ENCODE results near the gene PHOSPHO1.

PHOSPHO1 gene

DNA sequence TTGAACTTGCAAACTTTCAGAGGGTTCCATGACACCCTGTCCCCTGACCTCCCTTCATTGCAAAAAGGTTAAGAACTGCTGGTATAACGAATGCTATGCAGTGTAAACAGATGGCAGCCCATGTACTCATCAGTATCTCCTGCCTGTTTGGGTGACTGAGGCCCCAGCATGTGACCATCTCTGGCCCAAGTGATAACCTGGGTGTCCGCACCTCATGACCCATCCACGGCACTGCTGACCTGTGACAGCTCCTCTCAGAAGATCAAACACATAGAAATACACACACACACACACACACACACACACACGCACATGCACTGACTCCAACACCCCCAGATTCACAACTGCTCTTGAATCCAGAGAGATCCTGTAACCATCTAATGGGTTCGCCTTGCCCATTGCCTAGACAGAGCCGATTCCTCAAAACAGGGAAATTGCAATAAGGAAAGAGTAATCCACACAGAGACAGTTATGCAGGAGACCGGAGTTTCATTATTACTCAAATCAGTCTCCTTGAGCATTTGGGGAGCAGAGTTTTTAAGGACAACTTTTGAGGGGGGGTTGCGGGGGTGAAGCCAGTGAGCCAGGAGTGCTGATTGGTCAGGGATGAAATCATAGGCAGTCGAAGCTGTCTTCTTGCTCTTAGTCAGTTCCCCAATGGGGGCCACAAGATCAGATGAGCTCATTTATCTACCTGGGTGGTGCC lies 11.3 kb upstream of the PHOSPHO1 start:
- DNase-seq = no peak

DNA sequence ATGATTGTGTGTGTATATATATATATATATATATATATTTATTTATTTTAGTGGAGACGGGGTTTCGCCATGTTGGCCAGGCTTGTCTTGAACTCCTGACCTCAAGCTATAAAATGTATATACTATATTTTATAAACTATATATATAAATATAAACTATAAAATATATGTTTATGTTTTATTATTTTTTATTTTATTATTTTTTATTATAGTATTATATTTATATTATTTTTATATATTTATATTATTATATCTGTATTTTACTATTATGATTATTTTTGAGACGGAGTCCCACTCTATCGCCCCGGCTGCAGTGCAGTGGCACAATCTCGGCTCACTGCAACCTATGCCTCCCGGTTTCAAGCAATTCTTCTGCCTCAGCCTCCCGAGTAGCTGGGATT lies 10.5 kb upstream of the PHOSPHO1 start:
- no peak for DNase-seq

DNA sequence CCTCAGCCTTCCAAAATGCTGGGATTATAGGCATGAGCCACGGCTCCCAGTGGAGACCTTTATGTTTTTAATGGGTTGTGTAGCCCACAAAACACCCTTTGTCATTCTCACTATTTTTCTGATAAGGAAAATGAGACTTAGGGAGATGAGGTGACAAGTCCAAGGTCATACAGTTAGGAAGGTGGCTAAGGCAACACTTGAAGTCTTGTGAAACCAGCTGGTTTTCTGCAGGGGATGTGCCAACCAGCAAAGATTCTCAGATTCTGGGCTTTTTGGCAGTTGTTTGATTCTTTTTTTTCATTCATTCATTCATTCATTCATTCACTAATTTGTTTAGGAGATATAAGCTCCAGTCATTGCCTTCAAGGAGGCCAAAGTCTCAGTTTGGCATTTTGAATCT lies 10.0 kb upstream of the PHOSPHO1 start:
- DNase-seq = no peak

DNA sequence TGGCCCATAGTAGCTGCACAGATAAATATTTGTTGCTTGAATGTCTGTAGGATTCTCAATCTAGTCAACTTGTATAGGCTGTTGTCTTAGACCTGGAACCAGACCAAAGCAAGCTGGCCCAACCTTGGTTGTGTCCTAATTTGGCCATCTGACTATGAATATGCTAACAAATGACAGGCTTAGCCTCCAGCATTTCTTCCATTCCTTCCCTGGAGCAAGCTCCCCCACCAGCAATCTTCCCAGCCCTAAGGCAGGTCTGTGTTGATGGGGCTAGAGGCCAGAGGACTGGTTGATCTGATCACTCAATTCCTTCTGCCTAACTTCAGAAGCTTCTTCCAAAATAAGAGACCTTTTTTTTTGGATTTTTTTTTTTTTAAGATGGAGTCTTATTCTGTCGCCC lies 9.4 kb upstream of the PHOSPHO1 start:
- no peak for DNase-seq

DNA sequence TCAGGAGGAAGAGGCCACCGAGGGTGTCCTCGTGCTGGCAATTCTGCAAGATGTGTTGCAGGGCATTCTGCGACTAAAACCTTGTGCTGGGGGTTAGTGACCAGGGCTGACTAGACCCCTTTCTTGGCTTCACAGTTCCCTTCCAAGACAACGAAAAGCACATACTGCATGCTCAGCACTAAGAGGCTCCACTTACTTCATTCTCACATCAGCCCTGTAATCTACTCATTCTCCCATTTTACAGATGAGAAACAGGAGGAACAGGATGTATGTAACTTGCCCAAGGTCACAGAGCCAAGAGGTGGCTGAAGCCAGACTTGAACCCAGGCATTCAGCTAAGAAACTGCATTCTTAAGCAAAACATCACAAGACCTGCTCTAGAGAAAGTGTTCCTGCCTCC lies 5.3 kb upstream of the PHOSPHO1 start:
- DNase-seq = no peak

DNA sequence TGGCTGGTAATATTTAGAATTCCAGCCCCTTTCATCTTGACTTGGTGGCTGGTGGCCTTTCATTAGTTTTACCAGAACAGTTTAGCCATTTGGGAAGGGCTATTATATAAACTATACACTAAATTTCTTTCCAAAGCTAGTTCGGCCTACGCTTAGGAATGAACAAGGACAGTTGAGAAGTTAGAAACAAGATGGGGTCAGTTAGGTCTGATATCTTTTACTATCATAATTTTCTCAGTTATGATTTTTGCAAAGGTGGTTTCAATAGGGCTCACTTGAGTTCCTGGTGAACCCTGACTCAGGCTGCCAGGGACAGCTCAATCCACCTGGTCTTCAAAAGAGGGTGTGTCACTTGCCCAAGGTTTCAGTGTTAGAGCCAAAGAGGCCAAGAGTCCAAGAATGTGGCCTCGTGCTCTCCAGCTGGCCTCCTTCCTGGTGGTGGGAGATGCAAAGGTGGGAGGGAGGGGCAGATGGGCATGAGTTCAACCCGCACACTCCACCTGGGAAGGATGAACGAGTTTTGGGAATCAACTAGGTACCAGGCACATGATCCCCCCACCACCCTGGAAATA lies 4.0 kb upstream of the PHOSPHO1 start:
- DNase-seq = no peak

DNA sequence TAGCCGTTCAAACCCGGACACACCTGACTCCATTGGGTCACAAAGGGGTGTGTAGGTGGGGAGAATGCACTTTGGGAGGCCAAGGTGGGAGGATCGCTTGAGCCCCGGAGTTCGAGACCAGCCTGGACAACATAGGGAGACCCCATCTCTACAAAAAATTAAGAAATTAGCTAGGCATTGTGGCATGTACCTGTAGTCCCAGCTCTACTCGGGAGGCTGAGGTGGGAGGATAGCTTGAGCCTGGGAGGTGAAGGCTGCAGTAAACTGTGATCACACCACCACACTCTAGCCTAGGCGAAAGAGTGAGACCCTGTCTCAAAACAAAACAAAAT lies 942 bp upstream of the PHOSPHO1 start:
- DNase-seq = no peak

DNA sequence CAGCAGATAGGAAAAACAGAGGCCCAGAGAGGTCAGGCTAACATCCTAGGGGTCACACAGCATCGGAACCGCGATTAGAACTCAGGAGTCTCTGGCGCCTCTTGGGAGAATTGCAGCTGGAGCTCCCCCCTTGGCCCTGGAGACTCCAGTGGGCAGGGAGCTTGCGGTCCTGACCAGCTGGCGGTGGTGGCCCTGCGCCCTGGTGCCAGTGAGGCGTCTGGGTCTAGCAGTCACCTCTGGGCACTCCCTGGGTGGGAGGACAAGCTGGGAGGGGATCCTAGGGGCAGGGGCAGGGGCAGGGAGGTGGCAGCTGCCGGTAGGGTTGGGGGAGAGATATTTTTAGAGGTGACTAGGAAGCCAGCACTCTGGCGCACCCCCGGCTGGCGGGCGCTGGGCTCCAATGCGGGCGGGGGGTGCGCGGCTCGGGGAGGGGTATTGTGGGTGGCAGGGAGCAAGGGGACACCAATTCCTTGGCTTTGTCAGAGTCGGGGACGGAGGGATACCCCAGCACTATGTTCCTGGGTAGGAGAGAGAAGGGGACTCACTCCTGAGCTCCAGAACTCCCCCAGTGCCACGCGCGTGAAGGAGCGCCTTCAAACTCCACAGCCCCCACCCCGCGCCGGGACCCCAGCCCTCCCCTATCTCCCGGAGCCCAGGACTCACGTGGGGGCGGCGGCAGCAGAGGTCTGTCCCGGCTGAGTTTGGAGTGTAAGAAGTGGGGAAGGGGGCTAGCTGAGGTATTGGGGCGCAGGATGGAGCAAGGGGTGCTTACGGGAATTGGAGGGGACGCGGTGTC lies 584 bp downstream of the PHOSPHO1 start:
- no peak for DNase-seq

DNA sequence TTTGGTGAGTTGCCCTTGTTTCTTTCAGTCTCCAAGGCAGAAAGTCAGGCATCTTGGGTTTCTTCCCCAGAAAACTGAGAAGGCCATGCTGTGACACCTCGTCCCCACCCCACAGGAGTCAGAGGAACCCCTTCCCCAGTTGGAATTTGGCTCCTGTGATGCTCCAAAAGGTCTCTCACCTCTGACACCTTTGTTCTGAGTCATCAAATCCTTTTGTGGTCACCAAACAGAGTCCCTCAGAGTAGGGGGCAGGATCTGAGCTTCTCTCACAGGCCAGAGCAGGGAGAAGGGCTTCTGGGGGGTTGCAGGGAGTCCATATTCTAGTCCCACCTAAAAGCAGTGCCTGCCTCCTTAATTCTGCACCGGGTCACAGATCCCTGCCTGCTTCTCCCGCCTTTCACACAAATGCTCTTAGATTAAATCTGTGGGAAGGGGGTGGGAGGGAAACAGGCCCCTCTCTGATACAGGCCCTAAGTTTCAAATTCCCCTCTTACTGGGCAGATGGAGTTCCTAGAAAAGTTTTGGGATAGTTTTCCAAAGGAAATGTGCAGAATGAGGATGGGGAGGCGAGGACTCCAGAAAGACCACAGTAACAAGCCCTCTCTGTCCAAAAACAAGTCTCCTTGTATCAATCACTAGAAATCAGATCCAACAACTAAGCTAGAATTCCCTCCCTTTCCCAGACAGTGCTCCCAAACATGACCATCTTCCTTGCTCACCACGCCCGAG lies 1.3 kb downstream of the PHOSPHO1 start:
- no peak for DNase-seq

DNA sequence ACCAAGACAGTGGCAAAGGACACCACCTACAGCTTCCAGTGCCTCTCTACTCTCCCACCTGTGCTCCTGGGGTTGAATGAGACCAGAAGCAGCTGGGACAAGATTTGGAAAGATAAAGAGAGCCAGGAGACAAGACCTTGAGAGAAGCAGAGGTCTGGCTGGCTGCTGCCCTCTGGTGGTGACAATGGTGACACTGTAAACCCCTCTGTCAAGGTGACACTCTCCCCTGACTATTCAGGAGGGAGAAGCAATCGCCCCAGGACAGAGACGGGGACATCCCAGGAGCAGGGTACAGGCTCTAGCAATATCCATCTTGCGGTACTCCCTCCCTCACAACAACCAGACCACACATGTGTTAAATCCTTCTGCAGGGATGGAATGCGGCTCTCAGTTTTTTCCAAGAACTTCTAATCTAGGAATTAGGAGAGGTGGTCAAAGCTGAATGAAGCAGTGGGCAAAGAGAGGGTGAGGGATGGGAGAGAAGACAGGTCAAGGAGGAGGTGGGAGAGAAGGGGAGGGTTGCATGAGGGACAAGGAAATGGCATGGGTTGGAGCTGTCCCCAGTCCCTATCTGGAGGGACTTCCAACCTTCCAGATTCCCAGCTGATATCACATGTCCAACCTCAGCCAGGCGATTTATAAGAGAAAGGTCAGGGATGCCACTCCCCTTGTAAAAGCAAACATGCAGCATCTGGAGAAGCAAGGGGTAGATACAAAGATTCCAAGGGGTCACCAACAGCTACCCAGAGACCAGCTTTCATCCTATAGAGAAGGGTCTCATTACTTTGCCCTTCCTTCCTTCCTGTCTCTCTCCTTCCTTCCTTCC lies 2.9 kb downstream of the PHOSPHO1 start:
- DNase-seq = peak; percentile 28

DNA sequence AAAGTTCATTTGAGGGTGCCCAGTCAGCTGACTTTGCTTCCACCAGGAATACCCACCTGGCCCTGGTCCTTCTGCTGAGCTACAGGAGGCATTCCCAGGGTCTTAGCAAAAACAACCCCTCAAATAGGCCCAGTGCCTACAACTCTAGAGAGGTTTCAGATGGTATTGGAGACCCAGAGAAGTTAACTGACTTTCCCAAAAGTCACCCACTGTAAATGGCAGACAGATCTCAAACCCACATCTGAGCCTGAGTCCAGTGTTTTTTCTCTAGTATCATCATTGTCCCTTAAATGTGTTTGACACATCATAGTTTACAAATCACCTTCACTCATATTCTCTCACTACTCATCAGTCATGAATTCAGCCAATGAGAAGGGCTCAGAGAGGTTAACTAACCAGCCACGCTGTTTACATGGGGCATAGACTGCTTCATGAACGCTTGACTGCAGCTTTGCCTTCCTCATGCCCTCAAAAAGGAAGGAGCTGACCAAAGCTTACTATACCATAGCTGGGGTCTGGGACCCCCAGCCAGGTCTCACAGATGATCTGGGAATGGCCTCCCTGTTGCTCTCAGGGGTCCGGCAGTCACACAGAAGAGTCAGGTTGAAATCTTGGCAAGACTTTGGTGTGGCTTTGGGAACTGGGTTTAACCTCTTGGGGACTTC lies 3.7 kb downstream of the PHOSPHO1 start:
- no peak for DNase-seq

DNA sequence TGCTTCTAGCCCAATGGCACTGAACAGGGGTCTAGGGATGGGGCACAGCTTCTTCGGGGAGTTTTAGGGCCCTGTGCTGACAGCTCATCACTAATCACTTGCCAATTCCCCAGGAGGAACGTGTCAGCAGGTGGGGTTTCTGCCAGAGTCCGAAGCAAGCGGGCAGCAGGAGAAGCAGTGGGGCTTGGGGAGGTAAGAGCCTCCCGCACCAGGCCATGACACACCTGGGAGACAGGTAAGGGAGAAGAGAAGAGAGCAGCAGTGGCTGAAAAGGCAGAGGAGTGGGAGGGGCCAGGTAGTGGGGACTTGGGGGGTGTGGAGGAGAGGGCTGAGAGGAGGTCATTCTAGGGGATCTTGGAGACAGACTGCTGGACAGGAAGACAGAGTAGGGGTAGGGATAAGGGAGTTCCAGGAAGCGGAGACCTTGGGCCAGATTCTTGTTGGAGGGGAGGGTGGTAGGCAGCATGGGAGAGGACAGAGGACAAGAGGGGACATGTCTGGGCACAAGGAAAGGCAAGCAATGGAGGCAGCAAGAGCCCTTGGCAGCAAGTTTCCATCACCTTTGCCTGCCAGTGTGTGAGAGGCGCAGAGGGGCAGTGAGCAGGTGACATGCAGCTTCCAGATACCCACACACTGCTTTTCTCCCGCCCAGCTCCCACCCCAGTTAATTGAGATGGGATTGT lies 4.9 kb downstream of the PHOSPHO1 start:
- DNase-seq = no peak

DNA sequence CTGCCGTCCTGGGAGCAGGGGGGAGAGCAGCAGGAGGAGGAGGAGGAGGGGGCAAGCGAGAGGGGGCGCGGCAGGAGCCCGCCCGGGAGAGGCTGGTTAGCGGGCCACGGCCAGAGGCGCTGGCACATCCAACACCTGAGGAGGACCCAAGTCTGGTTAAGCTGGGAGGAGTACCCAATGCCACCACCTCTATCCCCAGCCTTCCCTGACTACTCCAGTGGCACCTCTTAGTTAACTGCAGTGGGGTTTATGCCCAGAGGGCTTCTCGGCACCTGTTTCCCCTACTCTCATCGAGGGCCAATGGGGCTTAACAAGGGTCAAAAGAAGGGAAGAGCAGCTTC lies 5.6 kb downstream of the PHOSPHO1 start:
- DNase-seq = no peak

DNA sequence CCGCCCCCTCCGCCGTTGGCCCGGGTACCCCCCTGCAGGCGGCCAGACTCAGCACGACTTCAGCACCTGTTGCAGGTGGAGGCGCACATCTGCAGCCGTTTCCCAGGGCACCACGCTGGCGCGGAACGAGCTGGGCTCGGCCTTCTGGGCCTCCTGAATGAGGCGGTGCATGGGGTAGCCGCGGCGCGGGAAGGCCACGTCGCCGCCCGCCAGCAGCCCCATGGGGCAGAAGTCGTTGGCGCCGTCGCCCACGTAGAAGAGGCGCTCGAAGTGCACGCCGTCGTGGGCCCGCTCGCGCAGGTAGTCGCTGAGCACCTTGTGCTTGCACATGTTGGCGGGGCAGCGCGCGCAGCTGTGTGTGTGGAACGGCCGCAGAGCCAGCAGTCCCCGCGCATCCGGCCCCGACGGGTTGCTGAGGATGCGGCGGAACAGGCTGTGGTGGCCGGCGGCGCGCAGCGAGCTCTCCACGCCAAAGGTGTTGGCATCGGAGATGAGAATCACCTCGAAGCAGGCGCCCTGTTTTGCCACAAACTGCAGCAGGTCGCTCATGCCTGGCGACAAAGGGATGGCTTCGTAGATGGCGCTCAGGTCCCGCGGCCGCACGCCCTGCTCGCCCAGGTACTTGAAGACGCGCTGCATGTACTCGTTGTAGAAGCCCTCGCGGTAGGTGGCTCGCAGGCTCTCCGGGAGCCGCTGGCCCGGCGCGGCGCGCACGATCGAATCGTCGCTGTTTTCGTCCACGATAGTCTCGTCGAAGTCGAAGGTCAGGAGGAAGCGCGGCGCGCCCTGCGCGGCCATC lies 6.2 kb downstream of the PHOSPHO1 start:
- peak; percentile 37 for DNase-seq

DNA sequence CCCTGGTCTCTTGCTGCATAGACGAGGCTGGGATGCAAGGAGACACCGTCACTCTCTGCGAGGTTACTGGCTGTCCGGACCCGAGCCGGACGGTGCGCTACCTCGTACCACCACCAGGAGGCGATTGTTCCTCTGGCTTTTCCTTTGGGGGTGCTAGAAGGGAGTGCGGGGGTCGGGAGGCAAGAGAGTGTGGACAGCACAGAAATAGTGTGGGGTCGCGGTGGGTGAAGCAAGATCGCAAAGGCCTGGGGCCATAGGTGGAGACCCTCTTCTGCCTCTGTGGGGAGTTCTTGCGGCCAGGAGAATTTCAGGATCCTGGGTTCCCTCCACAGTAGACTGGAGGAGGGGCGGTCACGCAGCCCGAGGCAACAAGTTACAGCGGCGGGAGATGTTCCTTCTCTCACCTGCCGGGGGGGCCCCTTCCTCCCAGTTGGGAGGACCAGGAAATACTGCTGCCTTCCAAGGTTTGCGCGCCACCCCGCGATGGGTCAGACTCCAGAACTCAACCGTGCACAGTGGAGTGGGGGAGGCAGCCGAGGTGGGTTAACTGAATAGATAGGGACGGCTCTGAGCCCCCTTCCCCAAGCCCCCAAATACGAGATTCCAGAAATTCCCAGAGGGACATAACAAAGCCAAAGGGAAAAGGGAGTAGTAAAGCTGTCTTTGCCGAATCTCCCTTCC lies 6.9 kb downstream of the PHOSPHO1 start:
- peak; percentile 21 for DNase-seq

DNA sequence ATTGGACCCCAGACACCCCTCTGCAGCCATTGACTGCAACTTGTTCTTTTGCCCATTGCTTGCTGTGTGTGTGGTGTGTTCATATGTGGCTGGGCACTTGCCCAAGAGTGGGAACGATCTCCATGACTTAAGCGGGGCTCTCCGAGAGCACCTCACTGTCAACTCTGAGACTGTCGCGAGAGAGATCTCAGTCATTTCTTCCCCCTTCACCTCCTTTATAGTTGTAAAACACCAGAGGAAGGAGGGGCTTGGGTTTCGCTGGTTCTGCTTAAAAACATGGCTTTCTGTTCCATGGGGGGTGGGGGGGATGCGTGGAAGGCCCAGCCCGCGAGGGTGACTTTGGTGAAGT lies 7.4 kb downstream of the PHOSPHO1 start:
- DNase-seq = no peak

DNA sequence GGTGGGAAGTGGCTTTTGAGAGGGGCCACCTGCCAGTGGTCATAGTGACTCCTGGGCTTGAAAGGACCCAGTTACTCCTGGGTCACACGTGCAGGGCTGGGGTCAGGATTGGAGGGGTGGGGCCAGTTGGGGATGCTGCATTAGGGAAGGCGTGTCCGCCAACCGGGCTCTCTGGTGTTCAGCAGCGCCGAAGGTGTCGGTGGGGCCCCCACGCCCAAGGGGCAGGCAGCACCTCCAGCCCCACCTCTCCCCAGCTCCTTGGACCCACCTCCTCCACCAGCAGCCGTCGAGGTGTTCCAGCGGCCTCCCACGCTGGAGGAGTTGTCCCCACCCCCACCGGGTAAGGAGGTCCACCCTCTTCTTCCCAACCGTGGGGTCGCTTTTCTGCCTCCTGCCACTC lies 10.6 kb downstream of the PHOSPHO1 start:
- no peak for DNase-seq

DNA sequence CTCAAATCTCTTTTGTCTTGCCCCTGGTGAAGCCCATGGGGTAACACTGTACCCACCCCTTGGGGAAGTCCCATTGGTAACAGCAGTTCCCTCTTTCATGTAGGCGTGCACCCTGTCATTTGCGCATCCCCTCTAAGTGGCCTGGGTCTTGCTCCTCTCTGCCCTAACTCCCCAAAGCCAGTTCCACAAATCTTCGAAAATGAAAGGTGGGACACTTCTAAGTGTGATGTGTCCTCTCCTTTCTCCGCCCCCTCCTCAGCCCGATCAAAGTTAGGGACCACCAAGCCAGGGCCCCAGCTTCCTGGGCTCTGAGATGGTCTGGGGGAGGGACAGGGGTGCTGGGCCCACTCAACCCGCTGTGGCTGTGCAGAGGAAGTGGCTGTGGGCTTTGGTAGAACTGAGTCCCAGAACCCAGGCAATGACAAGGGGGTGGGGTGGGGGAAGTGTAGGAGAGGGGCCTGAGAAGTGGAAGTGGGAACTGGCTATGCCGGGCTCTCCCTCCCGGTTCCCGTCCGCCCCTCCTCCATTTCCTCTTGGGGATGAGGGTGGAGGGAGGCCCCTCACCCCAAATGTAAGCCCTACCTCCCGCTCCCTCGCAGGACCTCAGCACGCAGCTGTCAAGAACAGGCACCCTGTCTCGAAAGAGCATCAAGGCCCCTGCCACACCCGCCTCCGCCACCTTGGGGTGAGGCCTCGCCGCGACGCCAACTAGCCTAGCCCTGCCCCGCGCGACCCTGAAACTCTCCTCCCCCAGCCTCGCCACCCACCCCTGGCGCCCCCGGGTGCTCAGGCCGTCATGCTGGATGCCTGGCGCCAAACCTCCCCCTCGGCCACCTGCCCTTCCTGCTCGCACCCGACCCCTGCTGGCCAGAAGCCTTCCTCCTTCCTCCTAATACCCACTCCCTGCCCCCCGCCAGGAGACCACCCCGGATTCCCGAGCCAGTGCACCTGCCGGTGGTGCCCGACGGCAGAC lies 11.4 kb downstream of the PHOSPHO1 start:
- no peak for DNase-seq

Measured in NCI-H748 treated with DMSO at 0.1 percent for 48 hours (cell line).